ENCODE measurements around the gene MINDY2. TPM values are rescaled to one million over a fixed set of nuclear protein-coding genes. Genes with fewer than 3 reads are reported as not detected.
A peak's percentile ranks its signal among the peaks of the same experiment; 100 is the strongest.

The MINDY2 gene
- total and polyA plus RNA-seq, 10 of the 15 experiments (the other 5 are each of a cell fraction or from before 2014, with no cell fraction given), result 0.73 to 9.4 (median 3.3) TPM

DNA sequence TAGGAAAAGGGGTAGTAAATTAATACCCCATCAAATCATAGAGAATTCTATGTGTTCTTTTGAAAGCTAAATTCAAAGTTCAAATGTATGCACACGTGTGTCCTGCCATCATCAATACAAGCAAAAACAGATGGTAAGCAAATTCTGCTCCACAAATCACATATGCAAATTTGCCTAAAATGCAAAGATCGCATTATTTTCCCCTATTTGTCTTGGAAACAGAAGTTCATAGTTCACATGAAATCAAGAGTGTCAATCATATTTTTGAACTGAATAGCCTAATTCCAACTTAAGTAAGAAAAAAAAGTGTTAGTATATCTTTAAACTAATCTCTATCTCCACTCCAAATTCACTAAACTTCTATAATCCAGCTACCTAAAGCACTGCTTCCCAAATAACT is 30.1 kb upstream of the MINDY2 start:
- Histone ChIP-seq H3K4me3 (no peak overlapping the region), H3K79me2 (ENCODE audit: control insufficient read depth, insufficient read depth, low read length) (peaks cover 92% of the 10 kb centered on the region), H3K4me1 (ENCODE audit: control insufficient read depth, insufficient read depth, low read length) (no peaks in the 10 kb centered on the region), H4K20me1 (ENCODE audit: control insufficient read depth, insufficient read depth) (no peaks in the 10 kb centered on the region), H3K36me3 (ENCODE audit: control insufficient read depth in 2 of 2, insufficient read depth in 2 of 2, low read length in 1 of 2) (no peaks in the 10 kb centered on the region), H3K9me3 (replicated peaks; ENCODE audit: control insufficient read depth, insufficient read depth, low read length) (no peaks in the 10 kb centered on the region; the same call in 2 of the 3 replicates), H3K27me3 (replicated peaks in 1 of 2; ENCODE audit: control insufficient read depth in 2 of 2, insufficient read depth in 2 of 2, low read length in 1 of 2) (no peaks in the 10 kb centered on the region), H2AFZ (ENCODE audit: control insufficient read depth, low read depth, low read length) (no peak overlapping the region), H3K27ac (ENCODE audit: control insufficient read depth, insufficient read depth) (no peak overlapping the region), H3K4me2 (ENCODE audit: control insufficient read depth, insufficient read depth) (no peak overlapping the region), H3K9ac (ENCODE audit: control insufficient read depth, insufficient read depth, low read length) (no peak overlapping the region)
- SMC1A ChIA-PET (ENCODE audit: uncharacterized antibody, unreplicated experiment), result interaction anchor here (0.6 to 2.9 kb wide), 3 partner anchors 9 to 16 kb away, joined by 3 to 11 read pairs (median 3); partner anchors contain the start of gene ADAM10
- DNase-seq (ENCODE audit: low read depth, low spot score) (no peak), FAIRE-seq (no peak), ATAC-seq (no peak)
- POLR2A ChIA-PET, result interaction anchor here (0.6 kb wide), 1 partner anchor 14 kb away, joined by 3 read pairs; no protein-coding TSS in a partner anchor
- BruUV-seq (replicated peaks), result no TSS peak
- RAD21 ChIA-PET (ENCODE audit: unreplicated experiment), result interaction anchor here (3.6 kb wide), 1 partner anchor 15 kb away, joined by 17 read pairs; no protein-coding TSS in a partner anchor
- CTCF ChIA-PET, result interaction anchor here (1.1 to 3.0 kb wide), 4 partner anchors 8 to 56 kb away, joined by 3 to 17 read pairs (median 4); partner anchors contain the start of gene MINDY2
- WGBS (ENCODE audit: insufficient coverage, insufficient replicate concordance, low lambda C conversion rate, missing lambda C conversion rate), result 73% methylated on average over 2 of the region's 2 CpGs
- in situ Hi-C loops (cut with MboI), result no loop called here
- no peak for TF ChIP-seq WRNIP1 (IDR thresholded peaks at IDR 0.05; ENCODE audit: borderline replicate concordance, low read depth, low read length)
- TF ChIP-seq PKNOX1 (IDR thresholded peaks at IDR 0.05), result peak; percentile 68
- TF ChIP-seq, protein P1, sequence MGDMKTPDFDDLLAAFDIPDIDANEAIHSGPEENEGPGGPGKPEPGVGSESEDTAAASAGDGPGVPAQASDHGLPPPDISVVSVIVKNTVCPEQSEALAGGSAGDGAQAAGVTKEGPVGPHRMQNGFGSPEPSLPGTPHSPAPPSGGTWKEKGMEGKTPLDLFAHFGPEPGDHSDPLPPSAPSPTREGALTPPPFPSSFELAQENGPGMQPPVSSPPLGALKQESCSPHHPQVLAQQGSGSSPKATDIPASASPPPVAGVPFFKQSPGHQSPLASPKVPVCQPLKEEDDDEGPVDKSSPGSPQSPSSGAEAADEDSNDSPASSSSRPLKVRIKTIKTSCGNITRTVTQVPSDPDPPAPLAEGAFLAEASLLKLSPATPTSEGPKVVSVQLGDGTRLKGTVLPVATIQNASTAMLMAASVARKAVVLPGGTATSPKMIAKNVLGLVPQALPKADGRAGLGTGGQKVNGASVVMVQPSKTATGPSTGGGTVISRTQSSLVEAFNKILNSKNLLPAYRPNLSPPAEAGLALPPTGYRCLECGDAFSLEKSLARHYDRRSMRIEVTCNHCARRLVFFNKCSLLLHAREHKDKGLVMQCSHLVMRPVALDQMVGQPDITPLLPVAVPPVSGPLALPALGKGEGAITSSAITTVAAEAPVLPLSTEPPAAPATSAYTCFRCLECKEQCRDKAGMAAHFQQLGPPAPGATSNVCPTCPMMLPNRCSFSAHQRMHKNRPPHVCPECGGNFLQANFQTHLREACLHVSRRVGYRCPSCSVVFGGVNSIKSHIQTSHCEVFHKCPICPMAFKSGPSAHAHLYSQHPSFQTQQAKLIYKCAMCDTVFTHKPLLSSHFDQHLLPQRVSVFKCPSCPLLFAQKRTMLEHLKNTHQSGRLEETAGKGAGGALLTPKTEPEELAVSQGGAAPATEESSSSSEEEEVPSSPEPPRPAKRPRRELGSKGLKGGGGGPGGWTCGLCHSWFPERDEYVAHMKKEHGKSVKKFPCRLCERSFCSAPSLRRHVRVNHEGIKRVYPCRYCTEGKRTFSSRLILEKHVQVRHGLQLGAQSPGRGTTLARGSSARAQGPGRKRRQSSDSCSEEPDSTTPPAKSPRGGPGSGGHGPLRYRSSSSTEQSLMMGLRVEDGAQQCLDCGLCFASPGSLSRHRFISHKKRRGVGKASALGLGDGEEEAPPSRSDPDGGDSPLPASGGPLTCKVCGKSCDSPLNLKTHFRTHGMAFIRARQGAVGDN (IDR thresholded peaks at IDR 0.05), result no peak
- TF ChIP-seq CBFB (IDR thresholded peaks at IDR 0.05; ENCODE audit: low read depth), result no peak
- TF ChIP-seq NFIC (IDR thresholded peaks at IDR 0.05; ENCODE audit: low read depth, low read length), result no peak
- TF ChIP-seq, protein P2, sequence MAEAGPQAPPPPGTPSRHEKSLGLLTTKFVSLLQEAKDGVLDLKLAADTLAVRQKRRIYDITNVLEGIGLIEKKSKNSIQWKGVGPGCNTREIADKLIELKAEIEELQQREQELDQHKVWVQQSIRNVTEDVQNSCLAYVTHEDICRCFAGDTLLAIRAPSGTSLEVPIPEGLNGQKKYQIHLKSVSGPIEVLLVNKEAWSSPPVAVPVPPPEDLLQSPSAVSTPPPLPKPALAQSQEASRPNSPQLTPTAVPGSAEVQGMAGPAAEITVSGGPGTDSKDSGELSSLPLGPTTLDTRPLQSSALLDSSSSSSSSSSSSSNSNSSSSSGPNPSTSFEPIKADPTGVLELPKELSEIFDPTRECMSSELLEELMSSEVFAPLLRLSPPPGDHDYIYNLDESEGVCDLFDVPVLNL (IDR thresholded peaks at IDR 0.05; ENCODE audit: low read depth, low read length), result no peak
- TF ChIP-seq ZNF217 (IDR thresholded peaks at IDR 0.05), result no peak
- TF ChIP-seq POU2F2 (IDR thresholded peaks at IDR 0.05; ENCODE audit: borderline replicate concordance, low read depth, low read length), result peak; percentile 42; the same call in 1 of the 3 replicates
- intact Hi-C loops (cut with micrococcal nuclease; ENCODE audit: unreplicated experiment), result loop anchor here (10.0 kb wide), 1 partner anchor 286 kb away; no protein-coding TSS in a partner anchor

Data from GM12878 (cell line).